ENCODE data around the gene FKBP1A. TPM values are rescaled to one million over a fixed set of nuclear protein-coding genes. Genes with fewer than 3 reads are reported as not detected.
"Not testable (repeated sequence)": the region's sequence is repeated elsewhere in the genome, so short reads cannot be mapped to it uniquely, and the experiment has no call there.

Gene FKBP1A
- polyA plus RNA-seq, 3 donors = 111 to 542 (median 353) TPM

DNA sequence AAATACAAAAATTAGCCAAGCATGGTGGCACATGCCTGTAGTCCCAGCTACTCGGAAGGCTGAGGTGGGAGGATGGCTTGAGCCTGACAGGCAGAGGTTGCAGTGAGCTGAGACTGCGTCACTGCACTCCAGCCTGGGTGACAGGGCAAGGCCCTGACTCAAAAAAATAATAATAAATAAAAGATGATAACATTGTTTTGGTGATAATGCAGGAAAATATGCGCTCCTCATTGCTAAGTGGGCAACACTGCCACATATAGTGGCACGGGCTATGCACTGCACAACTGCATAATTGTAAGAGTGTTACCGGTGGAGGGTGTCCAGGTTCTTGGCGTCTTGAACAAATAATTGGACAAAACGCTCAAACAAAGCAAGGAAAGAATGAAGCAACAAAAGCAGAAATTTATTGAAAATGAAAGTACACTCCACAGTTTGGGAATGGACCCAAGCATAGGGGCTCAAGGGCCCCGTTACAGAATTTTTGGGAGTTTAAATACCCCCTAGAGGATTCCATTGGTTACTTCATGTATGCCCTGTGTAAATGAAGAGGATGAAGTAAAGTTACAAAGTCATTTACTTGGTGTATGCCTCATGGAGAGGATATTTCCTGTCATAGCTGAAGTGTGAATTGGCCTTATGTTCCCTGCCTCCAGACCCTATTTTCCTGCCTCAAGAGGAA, 49.3 kb downstream of the FKBP1A start:
- not testable (repeated sequence) for H3K27ac ChIP-seq (ENCODE audit: low read depth, low read length)
- WGBS, 3 donors = 81 to 90% (median 89%) methylated on average over 8 of the region's 8 CpGs

DNA sequence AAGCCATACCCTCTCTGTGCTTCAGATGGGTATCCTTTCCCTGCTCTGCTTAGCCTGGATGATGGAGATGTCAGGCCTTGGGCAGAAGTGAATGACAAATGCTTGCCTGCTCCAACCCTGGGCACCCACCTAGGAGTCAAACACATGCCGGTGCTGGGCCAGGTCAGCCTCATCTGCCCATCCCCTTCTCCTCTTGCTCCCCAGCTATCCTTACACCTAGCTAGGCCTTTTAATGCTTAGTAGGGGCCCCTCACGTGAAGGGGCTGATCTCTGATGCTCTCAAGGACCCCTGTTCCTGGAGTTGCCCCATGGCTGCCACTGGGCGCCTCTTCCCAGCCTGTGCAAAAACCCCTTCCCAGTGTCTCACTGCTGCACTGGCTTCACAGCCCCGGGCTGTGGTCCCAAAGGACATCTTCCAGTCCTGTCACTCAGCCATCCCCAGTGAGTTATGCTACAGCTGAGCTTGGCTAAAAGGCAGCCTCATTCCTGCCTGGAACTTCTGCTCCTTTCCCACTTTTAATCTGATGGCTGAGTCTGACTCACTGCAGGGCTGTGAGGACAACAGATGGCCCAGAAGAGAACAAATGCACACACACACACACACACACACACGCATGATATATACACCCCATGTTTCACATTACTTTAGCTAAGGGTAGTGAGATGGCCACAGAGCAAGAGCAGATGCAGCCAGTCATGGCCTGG, 51.1 kb downstream of the FKBP1A start:
- 85 to 89% (median 85%) methylated on average over 5 of the region's 5 CpGs for WGBS, 3 donors
- H3K27ac ChIP-seq (ENCODE audit: low read depth, low read length) = no peak overlapping the region

DNA sequence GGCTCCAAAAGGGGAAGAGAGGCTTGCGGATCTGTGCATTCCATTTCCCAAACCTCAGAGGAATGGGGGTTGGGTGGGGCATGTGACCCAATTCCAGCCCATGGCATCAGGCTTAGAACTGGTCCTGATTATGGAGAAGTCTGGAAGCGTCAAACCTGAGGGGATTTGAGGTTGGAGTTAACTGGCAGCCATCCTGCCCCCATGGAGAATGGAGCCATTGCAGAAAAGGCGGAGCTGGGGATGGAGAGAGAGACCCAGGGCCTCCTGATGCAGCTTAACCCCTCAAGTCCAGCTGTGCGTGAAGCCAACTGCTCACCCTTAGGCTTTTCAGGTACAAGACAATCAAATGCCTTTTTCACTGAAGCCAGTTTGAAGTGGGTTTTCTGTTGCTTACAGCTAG, 54.1 kb downstream of the FKBP1A start:
- 81 to 94% (median 84%) methylated on average over 4 of the region's 4 CpGs for WGBS, 3 donors

GRCh38 chr20:1338096-1338495, 54.8 kb downstream of the FKBP1A start:
- H3K27ac ChIP-seq (ENCODE audit: low read depth, low read length) = no peak overlapping the region
- WGBS, 3 donors = 97 to 100% (median 97%) methylated on average over 5 of the region's 5 CpGs

More for the DNA sequence above, 54.1 kb downstream of the FKBP1A start:
- no peak overlapping the region for H3K27ac ChIP-seq (ENCODE audit: low read depth, low read length)

DNA sequence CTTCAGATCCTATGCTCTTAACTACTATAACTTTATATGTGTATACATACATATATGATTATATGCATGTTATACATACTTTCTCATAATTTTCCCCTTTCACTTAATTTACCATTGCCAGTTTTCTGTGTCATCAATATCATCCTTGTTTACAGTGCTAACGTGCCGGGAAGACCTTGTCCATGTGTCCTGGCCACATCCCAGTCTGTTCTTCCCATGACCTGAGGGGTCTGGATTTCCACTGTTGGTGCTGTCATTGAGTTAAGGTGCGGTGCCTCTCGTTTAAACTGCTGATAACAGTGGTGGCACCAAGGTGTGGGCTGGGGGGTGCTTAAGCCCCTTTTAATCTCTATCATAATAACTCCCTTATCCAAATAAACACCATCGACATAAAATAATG, 55.4 kb downstream of the FKBP1A start:
- H3K27ac ChIP-seq (ENCODE audit: low read depth, low read length) = no peak overlapping the region
- WGBS, 3 donors = 58 to 61% (median 59%) methylated on average over 5 of the region's 5 CpGs

DNA sequence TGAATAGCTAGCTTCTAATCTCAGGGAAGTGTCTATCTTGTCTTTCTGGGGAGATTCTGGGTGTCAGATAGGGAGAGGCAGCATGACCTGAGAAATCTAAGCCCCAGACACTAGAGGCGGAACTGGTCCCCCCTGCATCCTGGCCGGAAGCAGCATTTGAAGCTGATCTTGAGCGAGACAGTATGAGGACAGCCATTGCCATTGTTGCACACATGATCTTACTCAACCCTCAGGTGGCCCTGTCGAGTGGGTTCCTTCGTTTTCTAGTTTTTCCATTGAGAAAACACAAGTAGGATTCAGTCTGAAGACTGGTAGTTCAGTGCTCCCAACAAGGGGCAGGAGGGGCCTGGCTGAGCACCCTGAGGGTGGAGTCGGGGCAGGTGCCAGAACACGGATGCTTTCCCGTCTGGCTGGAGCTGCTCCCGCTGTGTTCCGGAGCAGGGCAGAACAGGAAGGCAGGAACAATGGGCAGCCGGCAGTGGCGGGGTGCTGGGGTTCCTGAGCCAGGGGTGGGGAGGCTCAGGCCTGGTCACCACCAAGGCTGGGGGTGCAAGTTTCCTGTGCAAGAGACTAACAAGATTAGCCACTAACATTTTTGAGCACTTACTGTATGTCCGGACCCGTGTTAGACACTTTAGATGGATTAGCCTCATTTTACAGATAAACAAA, 56.0 kb downstream of the FKBP1A start:
- WGBS, 3 donors = 15 to 41% (median 19%) methylated on average over 14 of the region's 14 CpGs
- H3K27ac ChIP-seq (ENCODE audit: low read depth, low read length) = peak overlapping the region; percentile 26

DNA sequence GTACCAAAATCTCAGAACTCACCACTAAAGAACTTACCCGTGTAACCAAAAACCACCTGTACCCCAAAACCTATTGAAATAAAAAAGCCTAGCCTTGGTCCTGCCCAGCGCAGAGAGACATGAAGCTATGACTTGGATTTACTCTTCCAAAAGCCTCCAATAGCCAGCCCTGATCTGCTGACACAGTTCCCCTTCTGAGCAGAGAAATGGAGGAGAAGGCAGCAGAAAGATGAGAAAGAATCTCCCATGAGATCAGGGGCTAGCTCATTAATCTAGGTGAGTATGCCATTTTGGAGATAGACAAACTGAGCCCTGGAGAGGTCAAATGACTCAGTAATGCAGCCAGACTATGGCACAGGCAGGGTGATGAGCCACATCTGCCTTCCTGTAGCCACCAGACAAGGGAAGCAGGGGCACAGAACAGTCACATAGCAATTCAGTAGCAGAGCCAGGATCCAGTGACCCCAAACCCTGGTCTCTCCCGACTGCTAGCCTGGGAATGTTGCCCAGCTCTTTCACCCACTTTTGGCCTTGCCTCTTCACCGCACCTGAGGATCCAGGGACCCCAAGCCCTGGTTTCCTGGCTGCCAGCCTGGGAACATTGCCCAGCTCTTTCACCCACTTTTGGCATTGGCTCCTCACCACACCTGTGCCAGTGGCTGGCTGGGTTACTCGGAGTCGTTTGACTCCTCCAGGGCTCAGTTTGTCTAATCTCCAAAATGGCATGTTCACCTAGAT, 56.7 kb downstream of the FKBP1A start:
- WGBS, 3 donors = 51 to 74% (median 63%) methylated on average over 6 of the region's 6 CpGs
- peak overlapping the region; percentile 68 for H3K27ac ChIP-seq (ENCODE audit: low read depth, low read length)

DNA sequence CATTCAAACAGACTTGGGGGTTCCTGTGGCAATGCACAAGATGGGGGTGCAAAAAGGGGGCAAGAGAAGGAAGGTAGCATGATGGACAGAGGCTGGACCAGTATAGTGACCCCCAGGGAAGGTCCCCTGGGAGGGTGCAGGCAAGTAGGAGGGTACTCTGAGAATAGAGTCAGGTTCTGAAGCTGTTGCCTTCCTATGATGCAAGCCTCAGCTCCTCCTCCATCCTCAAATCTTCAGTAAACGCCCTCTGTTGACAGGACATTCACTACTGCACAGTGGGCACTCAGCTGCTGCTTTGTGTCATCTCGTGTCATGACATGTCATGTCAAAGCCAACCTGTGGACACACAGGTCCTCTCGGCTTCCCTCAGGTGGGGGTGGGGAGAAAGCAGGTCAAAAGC, 58.1 kb downstream of the FKBP1A start:
- no peak overlapping the region for H3K27ac ChIP-seq (ENCODE audit: low read depth, low read length)
- WGBS, 3 donors = 60 to 83% (median 63%) methylated on average over 3 of the region's 3 CpGs

- WGBS, 3 donors = 75 to 98% (median 85%) methylated on average over 4 of the region's 4 CpGs
- no peak overlapping the region for H3K27ac ChIP-seq (ENCODE audit: low read depth, low read length)
Measured at GRCh38 chr20:1334370-1334731, 58.5 kb downstream of the FKBP1A start.

- 90 to 94% (median 94%) methylated on average over 11 of the region's 11 CpGs for WGBS, 3 donors
- H3K27ac ChIP-seq (ENCODE audit: low read depth, low read length) = no peak overlapping the region
Measured at GRCh38 chr20:1333462-1334369, 59.1 kb downstream of the FKBP1A start.

DNA sequence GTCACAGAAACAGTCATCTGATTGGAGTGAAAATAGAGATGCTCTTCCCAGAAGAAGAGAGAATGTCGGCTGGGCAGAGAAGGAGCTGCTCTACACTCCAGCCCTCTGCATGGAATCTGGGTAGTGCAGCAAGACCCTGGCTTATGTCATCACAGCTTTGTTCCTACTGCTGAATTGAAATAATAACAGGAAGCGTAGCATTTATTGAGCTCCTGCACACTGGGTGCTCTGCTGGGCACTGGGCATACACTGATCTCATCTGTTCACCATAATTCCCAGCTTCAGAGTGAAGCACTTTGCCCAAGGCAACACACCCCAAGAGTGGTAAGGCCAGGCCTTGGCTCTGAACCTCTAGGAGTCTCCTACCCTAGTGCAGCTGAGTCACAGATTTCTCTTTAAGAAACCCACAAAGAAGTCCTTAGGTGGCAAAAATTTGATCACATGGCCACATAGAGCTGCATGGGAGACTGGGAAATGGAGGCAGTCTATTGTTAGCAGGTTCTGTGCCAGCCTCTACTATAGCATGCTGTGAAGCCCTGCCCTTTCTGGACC, 60.0 kb downstream of the FKBP1A start:
- WGBS, 3 donors = 80 to 89% (median 86%) methylated on average over 2 of the region's 2 CpGs
- H3K27ac ChIP-seq (ENCODE audit: low read depth, low read length) = no peak overlapping the region

- no peak overlapping the region for H3K27ac ChIP-seq (ENCODE audit: low read depth, low read length)
- 95 to 96% (median 95%) methylated on average over 6 of the region's 6 CpGs for WGBS, 3 donors
Measured at GRCh38 chr20:1331801-1332453, 60.9 kb downstream of the FKBP1A start.

- H3K27ac ChIP-seq (ENCODE audit: low read depth, low read length) = no peak overlapping the region
- WGBS, 3 donors = 95 to 98% (median 96%) methylated on average over 2 of the region's 2 CpGs
Measured at GRCh38 chr20:1331101-1331500, 61.8 kb downstream of the FKBP1A start.

GRCh38 chr20:1330075-1330830, 62.6 kb downstream of the FKBP1A start:
- WGBS, 3 donors = 33 to 67% (median 53%) methylated on average over 6 of the region's 6 CpGs
- no peak overlapping the region for H3K27ac ChIP-seq (ENCODE audit: low read depth, low read length)

GRCh38 chr20:1328680-1329330, 64.0 kb downstream of the FKBP1A start, which contains the start of gene SDCBP2:
TSS of gene SDCBP2 (minus strand) at chr20:1329139. CDS start at chr20:1320416, 8,723 bp downstream.
- H3K27ac ChIP-seq (ENCODE audit: low read depth, low read length) = peak within 1 kb of the TSS; percentile 65
- 33 to 80% (median 67%) methylated on average over 8 of the region's 8 CpGs for WGBS, 3 donors

Measured in adipose tissue (tissue), 3 donors.